Kidney (tissue), 14 donors: ENCODE results near the gene PLEKHJ1. TPM values are rescaled to one million over a fixed set of nuclear protein-coding genes. Genes with fewer than 3 reads are reported as not detected.

Source experiments
- DNase-seq, 5 donors: peaks; one replicate each; pipeline ENCODE4 v3.0.0-alpha.2; 2013 to 2020
- FAIRE-seq: peaks from 2 replicates; lab custom pipeline; 2012; peaks lifted over from hg19 to GRCh38; lab: Jason Lieb, UNC
- H3K27ac ChIP-seq, 2 donors: one replicate each; pipeline ENCODE4 v1.7.0; 2013; ENCODE audit warnings: low read depth in 2 of 2, low read length in 2 of 2, inconsistent platforms in 1 of 2
- H3K27me3 ChIP-seq: one replicate; pipeline ENCODE4 v1.7.1; 2013; ENCODE audit warnings: low read length, inconsistent platforms; ENCODE audit not compliant: control insufficient read depth, insufficient read depth
- H3K36me3 ChIP-seq, 3 donors: one replicate each; pipeline versions ENCODE4 v1.7.0 to v1.7.1; 2013; ENCODE audit warnings: low read length in 3 of 3, control low read depth in 1 of 3, inconsistent platforms in 1 of 3; ENCODE audit not compliant: insufficient read depth in 3 of 3, control insufficient read depth in 2 of 3
- H3K4me1 ChIP-seq, 3 donors: one replicate each; pipeline versions ENCODE4 v1.7.0 to v1.7.1; 2013; ENCODE audit warnings: low read length in 3 of 3, inconsistent platforms in 1 of 3, low read depth in 1 of 3; ENCODE audit not compliant: control insufficient read depth in 2 of 3, insufficient read depth in 2 of 3
- H3K4me3 ChIP-seq, 3 donors: one replicate each; pipeline versions ENCODE4 v1.7.0 to v1.8.1; 2013; ENCODE audit warnings: low read length in 3 of 3, control low read depth in 1 of 3, inconsistent platforms in 1 of 3
- H3K9ac ChIP-seq, 3 donors: one replicate each; pipeline versions ENCODE4 v1.7.0 to v1.7.1; 2013; ENCODE audit warnings: low read length in 3 of 3, control low read depth in 1 of 3, inconsistent platforms in 1 of 3
- H3K9me3 ChIP-seq, 3 donors: one replicate each; pipeline versions ENCODE4 v1.7.0 to v1.7.1; 2013; ENCODE audit warnings: low read length in 3 of 3, control low read depth in 1 of 3, inconsistent platforms in 1 of 3; ENCODE audit not compliant: control insufficient read depth in 2 of 3, insufficient read depth in 1 of 3
- intact Hi-C: fragments of 100-400 bp; cut with DNase I; formaldehyde crosslinking; loops from one replicate; pipeline ENCODE4 v1.11.1; 2022
- polyA plus RNA-seq: library from polyadenylated mRNA; stranded (reverse); fragments of 350-450 nt; fragmentation: Illumina TruSeq; extraction: RNeasy Lipid Tissue Mini Kit (QIAGEN cat#74804); gene quantifications from one replicate; pipeline ENCODE4 v1.2.3, GENCODE V29; 2014; ENCODE audit warnings: low read depth, low replicate concordance; ENCODE audit not compliant: insufficient read depth
- total RNA-seq: library from RNA; stranded (reverse); fragmentation: NEBNext Ultra II Directional; extraction: Animal tissue kit (Norgen Biotek cat#: 25700); gene quantifications from one replicate; pipeline ENCODE4 v1.2.1, GENCODE V29; 2021
- TF ChIP-seq, protein P1 (sequence below): IDR thresholded peaks from 3 replicates; pipeline ENCODE4 v1.5.1; 2012; ENCODE audit warnings: mild to moderate bottlenecking, moderate library complexity, borderline replicate concordance; ENCODE audit not compliant: insufficient read depth; ENCODE audit errors: extremely low read depth
- donor health status: control.
- donor health status: control.
- donor health status: control.
- donor health status: control.
- donor health status: control.
- donor health status: DM: yes; HTN: yes; CAD: no.
- donor health status: Normal renal cell carcinoma (clear cell type).

The PLEKHJ1 gene
- total and polyA plus RNA-seq, 2 donors from 2014 or later = 59.7 to 156 TPM

DNA sequence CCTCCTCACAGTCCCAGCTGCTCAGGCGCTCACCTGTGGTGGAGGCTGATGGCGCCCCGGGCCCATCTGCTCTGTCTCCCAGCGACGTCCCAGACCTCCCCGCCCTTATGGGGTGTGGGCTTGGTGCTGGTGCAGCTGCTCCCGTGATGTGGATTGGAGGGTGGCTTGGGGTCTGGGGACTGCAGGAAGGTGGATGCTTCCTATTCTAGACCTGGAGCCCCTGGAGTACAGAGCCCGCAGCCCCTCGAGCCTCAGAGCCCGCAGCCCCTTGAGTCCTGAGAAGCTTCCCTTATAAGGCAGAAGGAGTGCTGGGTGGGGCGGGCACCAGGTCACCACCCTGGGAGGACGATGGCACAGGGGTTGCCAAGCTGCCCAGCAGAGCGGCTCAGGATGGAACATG lies 40.8 kb downstream of the PLEKHJ1 start:
- TF ChIP-seq, protein P1, sequence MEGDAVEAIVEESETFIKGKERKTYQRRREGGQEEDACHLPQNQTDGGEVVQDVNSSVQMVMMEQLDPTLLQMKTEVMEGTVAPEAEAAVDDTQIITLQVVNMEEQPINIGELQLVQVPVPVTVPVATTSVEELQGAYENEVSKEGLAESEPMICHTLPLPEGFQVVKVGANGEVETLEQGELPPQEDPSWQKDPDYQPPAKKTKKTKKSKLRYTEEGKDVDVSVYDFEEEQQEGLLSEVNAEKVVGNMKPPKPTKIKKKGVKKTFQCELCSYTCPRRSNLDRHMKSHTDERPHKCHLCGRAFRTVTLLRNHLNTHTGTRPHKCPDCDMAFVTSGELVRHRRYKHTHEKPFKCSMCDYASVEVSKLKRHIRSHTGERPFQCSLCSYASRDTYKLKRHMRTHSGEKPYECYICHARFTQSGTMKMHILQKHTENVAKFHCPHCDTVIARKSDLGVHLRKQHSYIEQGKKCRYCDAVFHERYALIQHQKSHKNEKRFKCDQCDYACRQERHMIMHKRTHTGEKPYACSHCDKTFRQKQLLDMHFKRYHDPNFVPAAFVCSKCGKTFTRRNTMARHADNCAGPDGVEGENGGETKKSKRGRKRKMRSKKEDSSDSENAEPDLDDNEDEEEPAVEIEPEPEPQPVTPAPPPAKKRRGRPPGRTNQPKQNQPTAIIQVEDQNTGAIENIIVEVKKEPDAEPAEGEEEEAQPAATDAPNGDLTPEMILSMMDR = no peak

DNA sequence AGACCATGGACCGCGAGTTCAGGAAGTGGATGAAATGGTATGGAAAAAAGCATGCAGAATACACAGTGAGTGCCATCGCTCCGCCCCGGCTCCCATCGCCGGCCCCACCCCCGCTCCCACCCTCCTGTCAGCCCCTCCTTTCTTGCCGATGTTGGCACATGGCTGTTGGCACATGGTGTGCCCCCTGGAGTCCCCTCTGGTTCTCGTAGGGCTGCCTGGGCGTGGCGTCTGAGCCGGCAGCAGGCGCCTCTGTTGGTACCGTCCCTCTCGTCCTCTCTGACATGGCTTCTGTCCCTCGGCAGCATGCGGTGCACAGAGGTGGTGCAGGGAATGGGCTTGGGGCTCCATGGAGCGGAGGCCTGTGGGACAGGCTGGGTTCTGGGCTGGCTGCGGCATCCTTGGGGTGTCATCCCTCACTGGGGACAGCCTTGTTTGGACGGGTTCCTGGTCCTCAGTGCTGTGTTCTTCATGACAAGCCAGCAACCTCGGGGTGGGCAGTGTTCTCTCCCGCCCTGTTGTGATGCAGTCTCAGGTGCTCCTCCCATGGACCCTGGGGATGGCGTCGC lies 41.5 kb downstream of the PLEKHJ1 start:
- Histone ChIP-seq H3K4me3 (no peak overlapping the region), H3K27me3 (no peaks in the 10 kb centered on the region), H3K9me3 (no peaks in the 10 kb centered on the region), H3K27ac (no peak overlapping the region), H3K36me3 (peaks cover 0 to 24% (median 13%) of the 10 kb centered on the region in 3 donors), H3K4me1 (no peaks in the 10 kb centered on the region), H3K9ac (no peak overlapping the region)
- DNase-seq (no peak), FAIRE-seq (no peak)
- intact Hi-C loops = no loop called here
- TF ChIP-seq, protein P1 = no peak

More for the DNA sequence above, 40.8 kb downstream of the PLEKHJ1 start:
- Histone ChIP-seq H3K4me1 (no peaks in the 10 kb centered on the region), H3K36me3 (peaks cover 0 to 24% (median 13%) of the 10 kb centered on the region in 3 donors), H3K27me3 (no peaks in the 10 kb centered on the region), H3K9ac (no peak overlapping the region), H3K27ac (no peak overlapping the region), H3K9me3 (no peaks in the 10 kb centered on the region), H3K4me3 (no peak overlapping the region)
- FAIRE-seq (no peak), DNase-seq (no peak)
- intact Hi-C loops = no loop called here

DNA sequence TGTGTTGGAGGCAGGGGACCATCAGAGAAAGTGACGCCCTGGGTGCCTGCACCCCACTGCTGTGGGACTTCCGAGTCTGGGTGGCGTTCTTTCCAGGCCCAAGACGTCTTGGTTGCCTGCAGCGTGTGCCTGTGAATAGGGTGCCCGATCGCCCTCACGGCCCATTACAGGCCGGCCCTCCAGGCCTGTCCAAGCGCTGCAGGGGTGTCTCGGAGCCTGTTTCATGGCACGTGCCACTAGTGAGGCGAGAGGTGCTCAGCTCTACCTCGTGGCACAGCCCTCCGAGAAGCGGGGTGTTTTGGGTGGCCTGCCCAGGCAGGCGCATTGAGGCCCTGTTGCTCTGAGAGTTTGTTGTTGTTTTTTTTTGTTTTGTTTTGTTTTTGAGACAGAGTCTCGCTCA lies 42.3 kb downstream of the PLEKHJ1 start:
- TF ChIP-seq, protein P1 = no peak
- Histone ChIP-seq H3K9ac (no peak overlapping the region), H3K36me3 (peaks cover 0 to 27% (median 13%) of the 10 kb centered on the region in 3 donors), H3K4me1 (no peaks in the 10 kb centered on the region), H3K27me3 (no peaks in the 10 kb centered on the region), H3K27ac (no peak overlapping the region), H3K4me3 (no peak overlapping the region), H3K9me3 (no peaks in the 10 kb centered on the region)
- intact Hi-C loops = no loop called here
- no peak for DNase-seq
- FAIRE-seq = no peak

DNA sequence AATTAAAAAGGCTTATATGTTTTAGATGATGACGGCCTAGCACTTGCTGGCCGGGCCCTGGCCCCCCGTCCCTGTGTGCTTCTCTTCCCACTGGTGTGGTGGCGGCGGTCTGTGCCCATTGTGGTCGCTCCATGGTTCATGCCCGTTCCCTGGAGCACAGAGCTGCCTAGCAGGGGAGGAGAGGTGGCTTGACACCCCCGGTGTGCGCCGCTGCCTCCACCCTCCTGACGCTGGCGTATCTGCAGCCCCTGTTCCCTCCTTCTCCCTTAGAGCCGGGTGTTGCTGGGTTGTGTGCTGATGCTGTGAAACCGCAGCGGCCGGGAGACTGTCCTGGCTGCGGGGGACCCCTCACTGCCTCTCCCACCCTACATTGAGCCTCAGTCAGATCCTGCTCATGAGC lies 43.3 kb downstream of the PLEKHJ1 start:
- H3K36me3 ChIP-seq = peaks cover 0 to 28% (median 13%) of the 10 kb centered on the region in 3 donors
- no peak overlapping the region for H3K27ac ChIP-seq
- intact Hi-C loops = no loop called here
- TF ChIP-seq, protein P1 = no peak
- DNase-seq (no peak), FAIRE-seq (no peak)
- H3K27me3 ChIP-seq = no peaks in the 10 kb centered on the region
- no peak overlapping the region for H3K9ac ChIP-seq
- H3K4me3 ChIP-seq = no peak overlapping the region
- no peaks in the 10 kb centered on the region for H3K9me3 ChIP-seq
- H3K4me1 ChIP-seq = peaks cover 0 to 4% (median 0%) of the 10 kb centered on the region in 3 donors
